Smooth muscle cell (in vitro differentiated cells): Measurements from ENCODE around the gene NPHS1. TPM values are rescaled to one million over a fixed set of nuclear protein-coding genes. Genes with fewer than 3 reads are reported as not detected.

Experiments used
- DNase-seq: peaks from one replicate; lab custom pipeline; 2025; ENCODE audit not compliant: unreplicated experiment; lab: John Stamatoyannopoulos, UW
- H2AFZ ChIP-seq: fragments of 200-600 bp; sonication (generic); 2 replicates; pipeline ENCODE4 v1.6.0; 2016; ENCODE audit warnings: antibody characterized with exemption, low read depth, mild to moderate bottlenecking
- H3F3A ChIP-seq: fragments of 200-600 bp; sonication (generic); 2 replicates; pipeline ENCODE4 v1.6.0; 2017; ENCODE audit warnings: antibody characterized with exemption, low read depth
- H3K27ac ChIP-seq: fragments of 200-600 bp; sonication (generic); 2 replicates; pipeline ENCODE4 v1.5.1; 2016; ENCODE audit warnings: low read depth, mild to moderate bottlenecking
- H3K27me3 ChIP-seq: fragments of 200-600 bp; sonication (generic); 2 replicates; pipeline ENCODE4 v1.6.1; 2016; ENCODE audit warnings: low read depth, mild to moderate bottlenecking
- H3K36me3 ChIP-seq: fragments of 200-600 bp; sonication (generic); 2 replicates; pipeline ENCODE4 v1.5.1; 2016; ENCODE audit warnings: low read depth
- H3K4me1 ChIP-seq: fragments of 200-600 bp; sonication (generic); 2 replicates; pipeline ENCODE4 v1.5.1; 2016; ENCODE audit warnings: low read depth
- H3K4me2 ChIP-seq: fragments of 200-600 bp; sonication (generic); 2 replicates; pipeline ENCODE4 v1.6.0; 2016; ENCODE audit warnings: mild to moderate bottlenecking
- H3K4me3 ChIP-seq: fragments of 200-600 bp; sonication (generic); 2 replicates; pipeline ENCODE4 v1.5.1; 2016; ENCODE audit warnings: mild to moderate bottlenecking
- H3K79me2 ChIP-seq: fragments of 200-600 bp; sonication (generic); 2 replicates; pipeline ENCODE4 v1.6.0; 2016; ENCODE audit warnings: low read depth, mild to moderate bottlenecking
- H3K9ac ChIP-seq: fragments of 200-600 bp; sonication (generic); 2 replicates; pipeline ENCODE4 v1.6.0; 2016; ENCODE audit warnings: low read depth
- H3K9me3 ChIP-seq: fragments of 200-600 bp; sonication (generic); replicated peaks from 2 replicates; pipeline ENCODE4 v1.5.1; 2016; ENCODE audit warnings: low read depth
- H4K20me1 ChIP-seq: fragments of 200-600 bp; sonication (generic); 2 replicates; pipeline ENCODE4 v1.6.0; 2016; ENCODE audit warnings: low read depth
- WGBS: methylation state at CpG from one replicate; pipeline ENCODE4 v1.1.7; 2016; ENCODE audit warnings: low lambda C conversion rate; 5-methylcytosine and 5-hydroxymethylcytosine counted together
- polyA plus RNA-seq: library from polyadenylated mRNA; unstranded; fragments of >200 nt; fragmentation: Nextera tagmentation; extraction: Ambion mirVana; gene quantifications from 2 replicates; pipeline ENCODE4 v1.2.1, GENCODE V29; 2016
- total RNA-seq: library from RNA; depleted of rRNA; stranded (reverse); fragments of >200 nt; gene quantifications from 2 replicates; pipeline ENCODE4 v1.2.3, GENCODE V29; 2014
- TF ChIP-seq, protein P1 (sequence below): fragments of 200-600 bp; sonication (generic); IDR thresholded peaks from 2 replicates; pipeline ENCODE4 v1.5.1; 2017; ENCODE audit warnings: borderline replicate concordance, mild to moderate bottlenecking, antibody characterized with exemption; ENCODE audit not compliant: insufficient read depth, poor library complexity, severe bottlenecking

The NPHS1 gene
- total and polyA plus RNA-seq, 2 experiments from 2014 or later, result not detected

DNA sequence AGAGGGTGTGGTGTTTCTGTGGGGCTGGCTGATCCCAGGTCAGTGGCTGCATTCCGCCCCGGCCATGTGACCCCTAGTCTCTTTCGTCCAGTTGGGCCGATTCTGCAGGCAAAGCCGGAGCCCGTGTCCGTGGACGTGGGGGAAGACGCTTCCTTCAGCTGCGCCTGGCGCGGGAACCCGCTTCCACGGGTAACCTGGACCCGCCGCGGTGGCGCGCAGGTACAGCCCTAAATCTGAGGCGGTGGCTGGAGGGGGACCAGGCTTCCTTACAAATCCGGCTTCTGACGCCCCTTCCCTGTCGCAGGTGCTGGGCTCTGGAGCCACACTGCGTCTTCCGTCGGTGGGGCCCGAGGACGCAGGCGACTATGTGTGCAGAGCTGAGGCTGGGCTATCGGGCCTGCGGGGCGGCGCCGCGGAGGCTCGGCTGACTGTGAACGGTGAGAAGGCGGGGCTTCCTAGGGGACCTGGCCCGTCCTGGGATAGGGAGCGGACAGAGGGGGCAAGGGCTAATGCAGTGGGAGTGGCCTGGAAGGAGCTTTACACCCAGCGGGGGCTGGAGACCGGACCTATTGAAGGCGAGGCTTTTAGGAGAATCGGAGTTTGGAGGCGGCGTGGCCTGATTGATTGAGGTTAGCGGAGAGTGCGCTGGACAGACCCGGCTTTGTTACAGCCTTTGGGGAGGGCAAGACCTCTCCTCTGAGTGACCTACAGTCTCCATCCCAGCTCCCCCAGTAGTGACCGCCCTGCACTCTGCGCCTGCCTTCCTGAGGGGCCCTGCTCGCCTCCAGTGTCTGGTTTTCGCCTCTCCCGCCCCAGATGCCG is 8.7 kb upstream of the NPHS1 start:
- Histone ChIP-seq H3K79me2 (no peaks in the 10 kb centered on the region), H3F3A (no peaks in the 10 kb centered on the region), H3K9me3 (no peaks in the 10 kb centered on the region), H2AFZ (no peak overlapping the region), H4K20me1 (no peaks in the 10 kb centered on the region), H3K9ac (no peak overlapping the region), H3K4me1 (no peaks in the 10 kb centered on the region), H3K4me3 (peak overlapping the region; percentile 8), H3K27ac (no peak overlapping the region), H3K36me3 (no peaks in the 10 kb centered on the region), H3K4me2 (peak overlapping the region; percentile 70), H3K27me3 (peaks cover 64% of the 10 kb centered on the region)
- 4% methylated on average over 55 of the region's 55 CpGs for WGBS
- TF ChIP-seq, protein P1, sequence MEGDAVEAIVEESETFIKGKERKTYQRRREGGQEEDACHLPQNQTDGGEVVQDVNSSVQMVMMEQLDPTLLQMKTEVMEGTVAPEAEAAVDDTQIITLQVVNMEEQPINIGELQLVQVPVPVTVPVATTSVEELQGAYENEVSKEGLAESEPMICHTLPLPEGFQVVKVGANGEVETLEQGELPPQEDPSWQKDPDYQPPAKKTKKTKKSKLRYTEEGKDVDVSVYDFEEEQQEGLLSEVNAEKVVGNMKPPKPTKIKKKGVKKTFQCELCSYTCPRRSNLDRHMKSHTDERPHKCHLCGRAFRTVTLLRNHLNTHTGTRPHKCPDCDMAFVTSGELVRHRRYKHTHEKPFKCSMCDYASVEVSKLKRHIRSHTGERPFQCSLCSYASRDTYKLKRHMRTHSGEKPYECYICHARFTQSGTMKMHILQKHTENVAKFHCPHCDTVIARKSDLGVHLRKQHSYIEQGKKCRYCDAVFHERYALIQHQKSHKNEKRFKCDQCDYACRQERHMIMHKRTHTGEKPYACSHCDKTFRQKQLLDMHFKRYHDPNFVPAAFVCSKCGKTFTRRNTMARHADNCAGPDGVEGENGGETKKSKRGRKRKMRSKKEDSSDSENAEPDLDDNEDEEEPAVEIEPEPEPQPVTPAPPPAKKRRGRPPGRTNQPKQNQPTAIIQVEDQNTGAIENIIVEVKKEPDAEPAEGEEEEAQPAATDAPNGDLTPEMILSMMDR, result no peak
- no peak for DNase-seq

DNA sequence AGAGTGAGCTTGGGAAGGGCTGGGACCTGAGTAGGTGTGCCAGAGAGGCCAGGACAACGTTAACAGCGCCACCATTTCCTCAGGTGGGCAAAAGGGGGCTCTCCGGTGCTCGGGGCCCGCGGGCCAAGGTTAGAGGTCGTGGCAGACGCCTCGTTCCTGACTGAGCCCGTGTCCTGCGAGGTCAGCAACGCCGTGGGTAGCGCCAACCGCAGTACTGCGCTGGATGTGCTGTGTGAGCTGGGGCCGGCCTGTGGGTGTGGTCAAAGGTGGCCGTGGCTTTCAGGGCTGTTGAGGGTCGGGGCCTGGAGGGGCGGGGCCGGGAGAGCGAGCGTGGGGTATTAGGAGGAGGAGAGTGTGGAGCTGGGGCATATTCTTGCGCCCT is 8.1 kb upstream of the NPHS1 start:
- H3K4me3 ChIP-seq, result no peak overlapping the region
- H3K9me3 ChIP-seq, result no peaks in the 10 kb centered on the region
- TF ChIP-seq, protein P1, result no peak
- DNase-seq, result no peak
- no peaks in the 10 kb centered on the region for H3F3A ChIP-seq
- whole genome bisulfite sequencing, result 14% methylated on average over 16 of the region's 24 CpGs
- no peak overlapping the region for H2AFZ ChIP-seq
- peaks cover 70% of the 10 kb centered on the region for H3K27me3 ChIP-seq
- H4K20me1 ChIP-seq, result no peaks in the 10 kb centered on the region
- H3K4me2 ChIP-seq, result peak overlapping the region; percentile 70
- no peaks in the 10 kb centered on the region for H3K79me2 ChIP-seq
- no peaks in the 10 kb centered on the region for H3K4me1 ChIP-seq
- no peak overlapping the region for H3K27ac ChIP-seq
- H3K9ac ChIP-seq, result no peak overlapping the region
- H3K36me3 ChIP-seq, result no peaks in the 10 kb centered on the region

DNA sequence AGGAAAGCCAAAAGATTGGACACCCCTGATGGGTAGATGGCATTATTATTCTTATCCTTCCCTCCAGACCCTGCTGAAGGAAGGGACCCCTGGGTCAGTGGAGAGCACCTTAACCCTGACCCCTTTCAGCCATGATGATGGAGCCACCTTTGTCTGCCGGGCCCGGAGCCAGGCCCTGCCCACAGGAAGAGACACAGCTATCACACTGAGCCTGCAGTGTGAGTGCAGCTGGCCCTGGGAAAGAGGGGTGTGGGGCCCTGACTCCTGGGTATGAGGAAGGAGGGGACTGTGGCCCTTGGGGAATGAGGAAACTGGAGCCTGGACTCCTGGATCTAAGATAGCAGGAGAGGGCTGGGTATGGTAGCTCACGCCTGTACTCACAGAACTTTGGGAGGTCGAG is 7.1 kb upstream of the NPHS1 start:
- H3K27me3 ChIP-seq, result peaks cover 80% of the 10 kb centered on the region

More for the DNA sequence above, 7.1 kb upstream of the NPHS1 start:
- Histone ChIP-seq H3F3A (no peaks in the 10 kb centered on the region), H3K4me1 (no peaks in the 10 kb centered on the region), H3K9ac (no peak overlapping the region), H3K27ac (no peak overlapping the region), H3K4me2 (no peak overlapping the region), H4K20me1 (no peaks in the 10 kb centered on the region), H2AFZ (no peak overlapping the region), H3K4me3 (no peak overlapping the region), H3K79me2 (no peaks in the 10 kb centered on the region), H3K9me3 (no peaks in the 10 kb centered on the region), H3K36me3 (no peaks in the 10 kb centered on the region)
- DNase-seq, result no peak
- WGBS, result 88% methylated on average over 4 of the region's 4 CpGs
- TF ChIP-seq, protein P1, result no peak
